OCI-LY3 (cell line): Measurements from ENCODE around the gene NHLRC2.

ENCODE experiments used
- EZH2phosphoT487 ChIP-seq: fragments of 200-600 bp; shearing (Covaris generic); IDR thresholded peaks from 2 replicates; pipeline ENCODE4 v1.6.1; 2018; ENCODE audit warnings: antibody characterized with exemption, mixed run types, low read depth
- TF ChIP-seq, protein P1 (sequence below): fragments of 200-600, 300-600 bp; sonication (generic); IDR thresholded peaks from 2 replicates; pipeline ENCODE4 v1.5.1; 2014; ENCODE audit warnings: antibody characterized with exemption, low read length, low read depth

DNA sequence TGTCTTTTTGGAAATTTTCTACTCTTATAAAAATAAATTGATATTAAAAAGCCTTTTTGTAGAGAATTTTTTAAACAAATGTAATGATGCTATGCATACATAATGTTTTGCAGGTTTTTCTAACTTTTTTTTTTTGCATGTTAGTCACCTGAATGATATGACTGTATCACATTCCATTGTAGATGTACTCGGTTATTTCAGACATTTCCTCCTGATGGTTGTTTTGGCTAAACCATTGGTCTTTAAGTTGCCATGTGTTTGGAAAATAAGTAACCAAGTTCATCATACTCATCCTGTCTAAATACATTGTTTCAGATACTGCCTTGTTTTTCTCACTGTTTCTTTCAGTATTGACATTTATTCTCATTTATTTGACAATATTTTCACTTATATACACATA lies 25.8 kb downstream of the NHLRC2 start:
- TF ChIP-seq, protein P1, sequence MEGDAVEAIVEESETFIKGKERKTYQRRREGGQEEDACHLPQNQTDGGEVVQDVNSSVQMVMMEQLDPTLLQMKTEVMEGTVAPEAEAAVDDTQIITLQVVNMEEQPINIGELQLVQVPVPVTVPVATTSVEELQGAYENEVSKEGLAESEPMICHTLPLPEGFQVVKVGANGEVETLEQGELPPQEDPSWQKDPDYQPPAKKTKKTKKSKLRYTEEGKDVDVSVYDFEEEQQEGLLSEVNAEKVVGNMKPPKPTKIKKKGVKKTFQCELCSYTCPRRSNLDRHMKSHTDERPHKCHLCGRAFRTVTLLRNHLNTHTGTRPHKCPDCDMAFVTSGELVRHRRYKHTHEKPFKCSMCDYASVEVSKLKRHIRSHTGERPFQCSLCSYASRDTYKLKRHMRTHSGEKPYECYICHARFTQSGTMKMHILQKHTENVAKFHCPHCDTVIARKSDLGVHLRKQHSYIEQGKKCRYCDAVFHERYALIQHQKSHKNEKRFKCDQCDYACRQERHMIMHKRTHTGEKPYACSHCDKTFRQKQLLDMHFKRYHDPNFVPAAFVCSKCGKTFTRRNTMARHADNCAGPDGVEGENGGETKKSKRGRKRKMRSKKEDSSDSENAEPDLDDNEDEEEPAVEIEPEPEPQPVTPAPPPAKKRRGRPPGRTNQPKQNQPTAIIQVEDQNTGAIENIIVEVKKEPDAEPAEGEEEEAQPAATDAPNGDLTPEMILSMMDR, result no peak
- no peak for TF ChIP-seq EZH2phosphoT487
